HG03139 (cell line): ENCODE results near the gene COA8.
"Not testable (repeated sequence)": the region's sequence is repeated elsewhere in the genome, so short reads cannot be mapped to it uniquely, and the experiment has no call there.

Experiments used
- ATAC-seq: cut with Tn5 transposase; IDR thresholded peaks from one replicate; pipeline ENCODE4 v1.9.1; 2021; ENCODE audit not compliant: unreplicated experiment

The COA8 gene

DNA sequence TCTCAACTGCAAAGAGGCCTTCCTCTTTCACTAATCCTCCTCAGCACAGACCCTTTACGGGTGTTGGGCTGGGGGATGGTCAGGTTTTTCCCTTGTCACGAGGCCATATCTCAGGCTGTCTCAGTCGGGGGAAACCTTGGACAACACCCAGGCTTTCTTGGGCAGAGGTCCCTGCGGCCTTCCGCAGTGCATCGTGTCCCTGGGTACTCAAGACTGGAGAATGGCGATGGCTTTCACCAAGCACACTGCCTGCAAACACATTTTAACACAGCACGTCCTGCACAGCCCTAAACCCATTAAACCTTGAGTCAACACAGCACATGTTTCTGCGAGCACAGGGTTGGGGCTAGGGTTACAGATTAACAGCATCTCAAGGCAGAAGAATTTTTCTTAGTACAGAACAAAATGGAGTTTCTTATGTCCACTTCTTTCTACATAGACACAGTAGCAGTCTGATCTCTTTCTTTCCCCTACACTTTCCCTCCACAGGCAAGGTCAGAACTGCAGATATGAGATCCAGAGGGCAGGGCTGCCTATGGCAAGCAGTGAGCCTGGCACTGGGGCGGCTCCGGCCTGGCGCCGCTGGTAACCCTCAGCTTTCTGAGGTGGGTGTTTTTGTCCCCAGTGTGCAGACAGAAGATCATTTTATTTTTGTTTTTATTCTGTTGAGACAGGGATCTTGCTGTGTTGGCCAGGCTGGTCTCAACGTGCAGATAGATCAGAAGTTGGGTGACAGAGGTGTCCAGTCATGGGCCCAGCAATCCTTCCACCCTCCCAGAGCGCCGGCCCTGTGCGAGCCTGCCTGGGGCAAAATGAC is 37.1 kb upstream of the COA8 start:
- not testable (repeated sequence) for ATAC-seq

DNA sequence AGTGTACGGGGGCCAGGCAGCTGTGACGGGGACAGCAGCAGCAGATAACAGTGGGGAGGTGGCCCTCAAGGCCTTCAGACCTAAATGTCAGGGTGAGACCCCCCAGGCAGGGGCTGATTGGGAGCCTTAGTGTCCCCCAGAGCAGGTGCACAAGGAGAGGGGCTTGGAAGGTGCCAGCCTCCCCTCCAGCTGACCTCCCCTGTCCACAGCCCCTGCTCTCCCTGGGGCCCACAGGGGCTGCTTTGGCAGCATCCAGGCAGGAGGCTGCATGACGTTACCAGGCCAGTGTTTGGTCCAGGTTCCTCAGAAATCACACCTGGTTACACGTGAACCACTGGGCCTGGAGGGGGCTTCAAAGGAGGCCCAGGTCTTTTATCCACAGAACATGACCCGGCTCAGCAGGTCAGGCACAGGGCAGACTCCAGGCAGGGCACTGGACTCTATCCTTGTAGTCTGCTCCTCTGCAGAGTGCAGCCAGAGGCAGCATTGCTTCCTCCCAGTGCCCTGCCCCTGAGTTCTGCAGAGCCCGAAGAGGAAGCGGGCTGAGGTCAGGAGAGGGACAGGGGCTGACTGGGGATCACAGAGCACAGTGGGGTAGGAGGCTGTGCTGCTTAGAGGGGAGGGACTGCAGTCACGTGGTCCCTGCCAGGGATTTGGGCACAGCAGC is 36.4 kb upstream of the COA8 start:
- ATAC-seq = no peak

DNA sequence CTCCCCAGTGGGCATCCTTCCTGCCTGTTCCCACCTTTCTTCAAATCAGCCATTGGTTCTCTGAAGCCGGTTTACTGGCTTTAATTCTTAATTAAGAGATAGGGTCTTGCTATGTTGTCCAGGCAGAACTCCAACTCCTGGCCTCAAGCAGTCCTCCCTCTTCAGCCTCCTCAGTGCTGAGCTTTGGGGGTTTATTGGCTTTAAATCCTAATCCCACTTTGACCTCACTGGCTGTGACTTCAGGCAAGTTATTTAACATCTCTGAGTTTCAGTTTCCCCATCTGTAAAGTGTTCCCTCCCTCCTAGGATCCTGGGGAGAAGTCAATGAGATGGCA is 35.9 kb upstream of the COA8 start:
- no peak for ATAC-seq

DNA sequence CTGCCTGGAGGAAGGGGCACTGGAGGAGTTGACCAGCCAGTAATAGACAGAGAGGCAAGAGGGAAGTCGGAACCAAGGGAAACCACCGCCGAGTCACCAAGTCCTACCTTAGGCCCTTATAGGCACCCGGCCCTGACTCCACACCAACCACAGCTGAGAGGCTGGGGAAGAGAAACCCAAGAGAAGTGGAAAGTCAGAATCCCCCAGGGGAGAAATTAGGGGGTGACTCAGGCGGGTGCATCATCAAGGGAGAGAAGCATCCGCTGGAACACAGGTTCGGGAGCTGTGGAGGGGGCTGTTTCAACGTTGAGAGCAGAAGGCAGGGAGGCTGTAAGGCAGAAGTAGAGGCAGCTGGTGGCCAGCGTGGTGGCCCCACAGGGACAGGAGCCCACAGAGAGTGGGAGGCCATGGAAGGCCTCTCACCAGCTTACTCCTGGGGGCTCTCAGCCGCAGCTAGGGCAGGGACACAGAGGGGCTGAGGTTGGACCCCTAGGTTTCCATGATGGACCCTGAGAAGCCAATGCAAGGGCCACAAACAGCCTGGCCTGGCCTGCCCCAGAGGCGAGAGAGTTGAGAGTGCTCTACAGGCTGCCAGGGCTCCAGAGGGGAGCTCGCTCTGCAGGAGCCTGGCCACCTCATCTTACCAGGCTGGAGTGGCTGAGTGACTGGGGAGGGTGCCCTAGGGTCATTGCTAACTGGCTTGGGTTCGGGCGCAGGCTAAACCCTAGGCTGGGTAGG is 35.2 kb upstream of the COA8 start:
- ATAC-seq = peak; percentile 41

DNA sequence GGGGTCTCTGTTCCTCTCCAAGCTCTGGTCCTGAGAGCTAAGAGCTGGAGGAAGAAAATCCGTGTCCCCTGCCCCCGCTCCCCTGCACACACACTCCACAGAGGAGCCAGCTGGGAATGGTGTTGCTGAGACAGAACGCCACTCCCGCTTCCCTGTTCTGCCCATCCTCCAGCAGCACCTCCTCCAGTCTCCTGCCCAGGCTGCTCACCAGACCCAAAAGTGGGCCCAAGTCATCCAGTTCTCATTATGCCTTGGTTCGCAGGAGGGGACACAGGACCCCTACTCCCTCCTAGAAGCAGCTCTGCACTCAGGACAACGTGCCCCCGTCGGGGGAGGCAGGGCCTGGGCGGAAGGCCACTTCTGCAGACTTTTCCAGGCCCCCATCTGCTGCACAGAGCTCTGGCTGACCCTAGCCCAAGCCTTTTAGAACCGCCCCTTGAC is 34.6 kb upstream of the COA8 start:
- ATAC-seq = no peak

DNA sequence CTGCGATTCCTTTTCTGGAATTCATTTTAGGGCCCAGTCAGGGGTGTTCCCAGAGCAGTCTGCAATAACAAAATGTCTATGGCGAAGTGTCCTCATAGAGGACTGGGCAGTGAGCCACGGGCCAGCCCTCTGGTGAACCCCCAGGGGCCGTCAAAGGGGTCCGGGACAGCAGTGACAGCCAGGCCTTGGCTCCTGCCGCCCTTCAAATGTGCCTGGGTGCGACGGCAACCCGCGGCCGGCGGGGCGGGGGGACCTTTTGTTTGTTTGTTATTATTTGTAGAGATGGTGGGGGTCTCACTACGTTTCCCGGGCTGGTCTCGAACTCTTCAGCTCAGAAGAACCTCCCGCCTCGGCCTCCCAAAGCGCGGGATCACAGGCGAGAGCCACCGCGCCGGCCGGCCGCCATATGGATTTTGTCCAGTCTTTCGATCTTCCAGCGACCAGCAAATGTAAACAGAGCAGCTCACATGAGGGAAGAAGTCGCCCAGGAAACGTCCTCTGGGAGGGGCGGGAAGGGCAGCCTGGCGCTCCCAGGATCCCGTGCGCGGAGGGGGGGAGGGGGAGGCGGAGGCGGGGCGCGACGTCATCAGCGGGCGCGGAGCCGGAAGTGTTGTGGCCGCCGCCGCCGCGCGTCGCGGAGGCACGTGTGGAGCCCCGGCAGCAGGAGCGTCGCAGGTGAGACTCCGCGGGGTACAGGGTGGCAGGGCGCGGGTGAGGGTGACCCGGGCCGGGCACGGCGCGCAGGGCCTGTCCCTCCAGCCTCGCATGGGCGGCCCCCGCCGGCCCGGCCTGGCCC is 34.0 kb upstream of the COA8 start, which contains the start of gene TRMT61A:
TSS of gene TRMT61A (plus strand) at position 610 of the 796 bp plus-strand sequence. CDS start 783 bp downstream, outside the sequence.
- peak; percentile 52 for ATAC-seq

DNA sequence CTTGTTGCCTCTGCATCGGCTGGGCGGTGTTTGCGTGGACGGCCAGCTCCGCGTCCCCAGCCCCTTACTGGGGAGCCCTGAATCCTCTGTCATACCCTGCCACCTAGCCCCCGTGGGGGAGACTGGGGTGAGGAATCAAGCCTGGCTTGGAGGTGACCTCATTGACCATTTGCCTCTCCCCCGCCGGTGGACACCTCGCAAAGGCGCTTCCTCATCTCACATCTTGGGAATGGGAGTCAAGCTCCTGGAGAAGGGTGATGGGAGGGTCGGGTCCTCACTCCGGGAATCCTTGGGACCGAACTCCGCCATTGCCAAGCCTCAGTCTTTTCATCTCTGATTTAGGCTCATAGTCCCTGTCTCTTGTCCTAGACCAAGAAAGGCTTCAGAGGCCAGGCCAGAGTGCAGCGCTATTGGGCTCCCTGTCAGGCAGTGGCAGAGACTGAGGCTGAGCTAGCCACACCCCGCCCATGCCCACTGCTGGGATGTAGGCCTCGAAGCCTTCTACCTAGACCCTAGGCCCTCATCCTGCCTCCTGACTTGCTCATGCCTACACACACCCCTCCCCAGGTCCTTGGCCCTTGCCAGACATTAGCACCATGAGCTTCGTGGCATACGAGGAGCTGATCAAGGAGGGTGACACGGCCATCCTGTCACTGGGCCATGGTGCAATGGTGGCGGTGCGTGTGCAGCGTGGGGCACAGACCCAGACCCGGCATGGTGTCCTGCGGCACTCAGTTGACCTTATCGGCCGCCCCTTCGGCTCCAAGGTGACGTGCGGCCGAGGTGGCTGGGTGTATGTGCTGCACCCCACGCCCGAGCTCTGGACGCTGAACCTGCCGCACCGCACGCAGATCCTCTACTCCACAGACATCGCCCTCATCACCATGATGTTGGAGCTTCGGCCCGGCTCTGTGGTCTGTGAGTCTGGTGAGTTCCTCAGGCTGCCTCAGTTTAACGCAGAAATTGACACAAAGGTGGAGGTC is 33.1 kb upstream of the COA8 start:
- no peak for ATAC-seq

DNA sequence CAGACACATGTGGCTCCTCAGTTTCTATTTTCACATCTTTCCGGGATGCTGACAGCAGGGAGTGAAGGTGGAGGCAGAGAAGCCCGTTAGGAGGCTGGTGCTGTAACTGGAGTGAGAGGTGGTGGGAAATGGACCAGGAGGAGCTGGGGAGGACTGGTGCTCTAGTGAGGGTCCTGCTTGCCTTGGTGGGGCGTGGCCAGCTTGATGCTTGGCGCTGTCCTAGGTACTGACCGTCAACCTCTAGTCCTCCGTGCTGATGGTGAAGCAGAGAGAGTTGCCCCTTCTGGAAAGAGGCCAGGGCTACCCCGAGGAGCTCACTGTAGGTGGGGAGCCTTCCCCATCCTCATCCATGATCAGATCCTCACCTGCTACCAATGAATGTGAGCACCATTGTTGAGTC is 32.4 kb upstream of the COA8 start:
- no peak for ATAC-seq

DNA sequence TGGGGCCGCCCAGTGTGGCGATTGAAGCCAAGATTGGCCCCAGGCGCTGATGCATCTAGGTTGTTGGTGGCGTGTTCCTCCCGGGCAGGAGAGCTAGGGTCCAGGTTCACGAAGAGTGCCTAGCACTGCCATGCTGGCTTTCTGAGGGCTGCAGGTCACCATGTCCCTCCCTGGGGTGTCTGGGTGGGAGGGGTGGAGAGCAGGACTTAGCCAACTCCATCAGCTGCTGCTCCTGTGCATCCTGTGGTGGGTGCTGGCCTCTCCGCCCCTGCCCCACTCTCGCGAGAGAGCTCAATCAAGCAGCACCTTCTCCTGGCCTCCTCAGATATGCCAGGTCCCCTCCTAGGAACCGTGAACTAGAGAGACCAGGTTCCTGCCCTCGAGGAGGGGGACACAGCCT is 31.9 kb upstream of the COA8 start:
- ATAC-seq = no peak

DNA sequence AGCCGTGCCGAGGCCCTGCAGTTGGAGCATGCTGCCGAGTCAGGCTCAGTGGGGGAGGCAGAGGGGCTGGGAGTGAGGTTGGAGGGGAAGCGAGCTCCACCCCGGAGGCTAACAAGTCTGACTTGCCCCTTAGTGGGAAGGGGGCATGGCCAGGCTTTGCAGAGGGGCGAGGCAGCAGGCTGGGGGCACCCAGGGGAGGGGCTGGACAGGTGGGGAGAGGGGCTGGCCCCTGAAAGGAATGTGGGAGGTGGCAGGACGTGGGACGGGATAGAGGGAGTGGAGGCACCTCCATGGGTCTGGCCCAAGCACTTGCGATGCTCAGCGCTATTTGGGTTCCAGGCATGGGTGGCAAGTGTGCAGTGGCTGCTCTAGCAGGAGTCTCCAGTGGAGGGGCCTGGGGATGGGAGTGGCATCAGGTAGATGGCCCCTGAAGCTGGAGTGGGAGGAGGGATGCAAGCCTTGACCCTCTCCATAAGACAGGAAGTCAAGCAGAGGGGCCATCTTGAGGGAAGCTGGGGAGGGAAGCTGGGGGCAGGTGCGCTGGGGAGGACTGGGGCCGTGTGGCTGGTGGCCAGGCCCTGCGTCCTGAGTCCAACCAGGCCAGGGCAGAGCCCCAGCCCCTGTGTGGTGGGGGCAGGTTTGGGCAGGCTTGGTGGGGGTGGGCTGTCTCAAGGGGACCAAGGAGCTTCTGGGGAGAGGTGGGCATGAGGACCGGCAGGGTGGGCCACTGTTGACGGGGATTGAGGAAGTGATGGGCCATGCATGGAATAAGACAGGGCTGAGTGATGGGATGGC is 31.1 kb upstream of the COA8 start:
- no peak for ATAC-seq

DNA sequence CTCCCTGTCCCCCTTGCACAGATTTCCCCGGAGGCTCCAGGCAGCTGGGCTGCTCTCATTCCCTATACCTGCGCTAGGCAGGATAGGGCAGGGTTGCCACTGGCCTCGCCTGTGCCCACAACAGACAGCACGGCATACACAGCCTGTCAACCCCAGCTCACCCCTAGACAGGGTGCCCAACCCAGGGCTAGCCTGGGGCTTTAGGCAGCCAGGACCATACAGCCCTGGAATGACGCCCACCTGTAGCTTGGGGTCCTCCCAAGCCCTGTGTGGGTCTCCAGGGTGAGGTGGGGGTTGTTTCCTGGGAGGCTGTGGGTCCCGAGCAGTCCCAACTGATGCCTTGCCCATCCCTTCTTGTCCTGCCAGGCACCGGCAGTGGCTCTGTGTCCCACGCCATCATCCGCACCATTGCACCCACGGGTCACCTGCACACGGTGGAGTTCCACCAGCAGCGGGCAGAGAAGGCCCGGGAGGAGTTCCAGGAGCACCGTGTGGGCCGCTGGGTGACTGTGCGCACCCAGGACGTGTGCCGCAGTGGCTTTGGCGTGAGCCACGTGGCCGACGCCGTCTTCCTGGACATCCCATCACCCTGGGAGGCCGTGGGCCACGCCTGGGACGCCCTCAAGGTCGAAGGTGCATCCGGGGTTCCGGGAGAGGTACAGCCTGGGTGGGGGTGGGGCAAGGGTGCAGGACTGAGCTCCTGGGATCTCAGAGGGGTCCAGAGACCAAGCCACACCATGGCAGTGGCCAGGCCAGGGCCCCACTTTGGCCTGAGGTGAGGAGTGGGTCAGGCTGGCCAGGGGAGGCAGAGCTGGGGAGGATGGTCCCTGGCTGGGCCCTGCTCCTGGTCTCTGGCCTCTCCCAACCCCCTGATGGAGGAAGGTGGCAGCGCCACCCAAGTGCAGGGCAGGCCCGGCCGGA is 30.3 kb upstream of the COA8 start:
- no peak for ATAC-seq

DNA sequence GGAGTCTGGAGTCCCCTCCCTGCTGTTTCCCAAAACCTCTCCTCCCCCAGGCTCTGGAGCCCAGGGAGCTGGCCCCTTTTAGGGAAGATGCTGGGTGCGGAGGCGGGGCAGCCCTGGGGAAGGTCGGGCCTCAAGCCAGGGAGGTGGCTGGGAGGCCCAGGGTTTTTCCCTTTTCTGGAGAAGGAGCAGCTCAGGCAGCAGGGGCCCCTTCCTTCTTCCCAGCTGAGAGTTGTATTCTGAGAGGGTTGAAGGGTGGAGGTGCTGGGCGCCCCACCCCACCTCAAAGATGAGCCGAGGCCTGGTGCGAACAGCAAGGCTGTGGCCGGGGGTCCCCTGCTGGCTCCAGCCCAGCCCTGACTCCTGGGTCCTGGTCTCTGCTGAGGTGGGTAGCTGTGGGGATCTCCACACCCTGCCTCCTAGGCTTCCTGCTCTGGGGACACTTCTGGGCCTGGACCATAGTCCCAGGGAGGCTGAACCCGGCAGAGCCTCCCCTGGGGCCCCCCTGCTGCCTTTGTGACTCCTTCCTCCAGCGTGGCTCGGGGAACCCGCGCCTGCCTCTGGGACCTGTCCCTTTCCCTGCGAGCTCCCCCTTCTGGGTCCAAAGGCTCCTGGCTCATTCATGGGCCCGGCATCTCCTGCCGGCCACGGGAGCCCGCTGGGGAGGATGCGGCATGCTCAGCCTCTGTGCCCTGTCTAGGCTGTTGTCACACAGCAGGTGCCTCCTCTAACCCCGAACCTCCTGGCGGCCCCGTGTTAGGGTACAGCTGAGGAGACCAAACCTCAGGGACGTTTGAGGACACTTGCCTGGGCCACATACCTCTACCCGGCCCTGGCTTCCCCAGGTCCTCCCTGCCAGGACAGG is 29.4 kb upstream of the COA8 start:
- no peak for ATAC-seq

DNA sequence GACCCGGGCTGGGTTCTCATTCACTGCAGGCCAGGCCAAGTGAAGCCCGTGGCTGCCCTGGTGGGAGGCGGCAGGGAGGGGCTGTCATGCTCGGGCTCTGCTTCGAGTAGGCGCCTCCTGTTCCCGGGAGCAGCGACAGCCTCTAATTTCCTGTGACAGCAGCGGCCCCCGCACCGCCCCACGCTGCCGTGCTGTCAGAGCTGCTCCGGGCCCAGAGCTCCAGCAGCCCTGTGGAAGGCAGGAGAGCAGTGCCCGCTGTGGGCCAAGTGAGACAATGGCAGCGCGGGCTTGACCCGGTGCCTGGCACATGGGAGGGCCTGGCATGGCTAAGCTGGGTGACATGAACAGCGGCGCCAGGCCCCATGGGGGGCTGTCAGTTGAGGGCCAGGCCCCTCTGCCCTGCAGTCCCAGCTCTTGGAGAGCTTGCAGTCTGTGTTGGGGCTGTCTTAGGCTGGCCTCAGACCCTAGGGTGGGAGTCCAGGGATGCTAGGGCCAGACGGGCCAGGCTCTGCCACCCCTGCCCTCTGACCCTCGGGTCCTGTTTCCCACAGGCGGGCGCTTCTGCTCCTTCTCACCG is 28.7 kb upstream of the COA8 start:
- no peak for ATAC-seq

DNA sequence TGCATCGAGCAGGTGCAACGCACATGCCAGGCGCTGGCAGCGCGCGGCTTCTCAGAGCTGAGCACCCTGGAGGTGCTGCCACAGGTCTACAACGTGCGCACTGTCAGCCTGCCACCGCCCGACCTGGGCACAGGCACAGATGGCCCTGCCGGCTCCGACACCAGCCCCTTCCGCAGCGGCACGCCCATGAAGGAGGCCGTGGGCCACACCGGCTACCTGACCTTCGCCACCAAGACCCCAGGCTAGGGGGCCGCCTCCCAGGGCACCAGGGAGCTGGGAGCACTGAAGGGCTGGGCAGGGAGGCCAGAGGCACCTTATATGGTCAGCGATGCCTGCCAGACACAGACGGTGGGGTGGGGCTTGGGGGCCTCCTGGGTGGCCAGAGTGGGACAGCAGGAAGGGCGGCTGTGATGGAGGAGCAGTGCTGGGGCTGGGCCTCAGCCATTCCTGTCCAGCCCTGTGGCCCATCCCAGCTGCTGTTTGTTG is 28.1 kb upstream of the COA8 start:
- no peak for ATAC-seq

DNA sequence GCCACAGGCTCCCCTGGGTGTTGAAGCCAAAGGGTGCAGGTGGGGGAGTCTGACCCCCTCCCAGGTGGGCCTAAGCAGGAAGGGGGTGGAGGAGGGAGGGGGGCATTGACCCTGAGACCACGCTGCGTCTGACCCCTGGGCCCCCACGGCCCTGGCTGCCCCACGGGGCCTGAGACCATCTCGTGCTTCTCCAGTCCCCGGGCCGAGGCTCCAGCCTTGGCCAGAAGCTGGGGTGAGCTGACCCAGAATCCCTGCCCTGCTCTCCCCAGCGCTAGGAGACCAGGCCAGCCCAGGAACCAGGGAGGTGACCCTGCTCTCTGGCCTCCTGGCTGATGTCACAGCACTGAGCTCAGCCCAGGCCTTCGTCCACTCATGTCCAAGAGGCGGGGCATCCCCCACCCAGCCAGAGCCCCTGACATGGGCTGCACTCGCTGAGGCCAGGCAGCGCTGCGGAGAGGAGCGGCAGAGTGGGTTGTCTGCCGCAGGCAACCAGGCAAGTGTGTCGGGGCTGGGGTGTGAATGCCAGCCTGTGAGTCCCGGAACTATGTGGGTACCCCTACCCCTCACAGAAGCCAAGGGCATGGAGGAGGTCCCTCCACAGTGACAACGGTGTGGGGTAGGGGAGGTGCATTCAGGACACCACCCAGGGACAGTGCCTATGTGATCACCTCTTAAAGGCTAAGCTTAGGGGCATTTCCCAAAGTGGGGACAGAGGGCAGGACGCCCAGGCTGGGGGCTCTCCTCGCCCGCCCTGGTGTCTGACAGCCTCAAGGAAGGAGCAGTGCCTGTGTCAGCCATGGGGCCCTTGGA is 27.5 kb upstream of the COA8 start:
- ATAC-seq = no peak
